Stimulated activated effector memory CD8-positive, alpha-beta T cell treated with anti-CD3 and anti-CD28 coated beads, Interleukin-12 subunit alpha, Interleukin-12 subunit beta, amount 100 ng/mL, for 72 hours (primary cell): Measurements from ENCODE around the gene RNF144B.

Experiments
- ATAC-seq: fragments of 150-1000 bp; cut with Tn5 transposase; 2 replicates; pipeline ENCODE4 v1.10.0; 2021
- DNase-seq, 2 donors: peaks; one replicate each; pipeline ENCODE4 v3.0.0; 2021 to 2022; ENCODE audit warnings: low spot score in 2 of 2
- H3K27ac Mint-ChIP-seq: one replicate; pipeline ENCODE4 v1.8.0; 2022; ENCODE audit warnings: mild to moderate bottlenecking, mixed read lengths
- H3K36me3 Mint-ChIP-seq: one replicate; pipeline ENCODE4 v1.8.0; 2022; ENCODE audit warnings: mild to moderate bottlenecking, mixed read lengths
- H3K4me1 Mint-ChIP-seq: one replicate; pipeline ENCODE4 v1.8.0; 2022; ENCODE audit warnings: mixed read lengths
- H3K4me3 Mint-ChIP-seq: one replicate; pipeline ENCODE4 v1.8.0; 2022; ENCODE audit warnings: mild to moderate bottlenecking, mixed read lengths
- H3K9me3 Mint-ChIP-seq: one replicate; pipeline ENCODE4 v1.8.0; 2022; ENCODE audit warnings: mixed read lengths

RNF144B gene

GRCh38 chr6:18467741-18468502 lies 80.8 kb downstream of the RNF144B start:
- ATAC-seq: no peak
- Mint-ChIP-seq H3K27ac (no peak overlapping the region), H3K36me3 (no peaks in the 10 kb centered on the region), H3K4me1 (no peaks in the 10 kb centered on the region), H3K9me3 (no peaks in the 10 kb centered on the region), H3K4me3 (no peak overlapping the region)
- DNase-seq: no peak

GRCh38 chr6:18468503-18468843 lies 81.3 kb downstream of the RNF144B start:
- DNase-seq (no peak), ATAC-seq (no peak)
- H3K4me1 Mint-ChIP-seq: no peaks in the 10 kb centered on the region
- H3K4me3 Mint-ChIP-seq: no peak overlapping the region
- no peaks in the 10 kb centered on the region for H3K36me3 Mint-ChIP-seq
- H3K9me3 Mint-ChIP-seq: no peaks in the 10 kb centered on the region
- no peak overlapping the region for H3K27ac Mint-ChIP-seq

GRCh38 chr6:18469536-18469935 lies 82.4 kb downstream of the RNF144B start:
- Mint-ChIP-seq H3K9me3 (no peaks in the 10 kb centered on the region), H3K27ac (no peak overlapping the region), H3K36me3 (no peaks in the 10 kb centered on the region), H3K4me3 (no peak overlapping the region), H3K4me1 (no peaks in the 10 kb centered on the region)
- DNase-seq (no peak), ATAC-seq (no peak)

- Mint-ChIP-seq H3K9me3 (no peaks in the 10 kb centered on the region), H3K4me3 (no peak overlapping the region), H3K4me1 (no peaks in the 10 kb centered on the region), H3K36me3 (no peaks in the 10 kb centered on the region), H3K27ac (no peak overlapping the region)
- DNase-seq (no peak), ATAC-seq (no peak)
Measured at GRCh38 chr6:18471232-18471964, 84.2 kb downstream of the RNF144B start.

GRCh38 chr6:18472941-18473340 lies 85.8 kb downstream of the RNF144B start:
- Mint-ChIP-seq H3K4me3 (no peak overlapping the region), H3K36me3 (no peaks in the 10 kb centered on the region), H3K4me1 (no peaks in the 10 kb centered on the region), H3K27ac (no peak overlapping the region), H3K9me3 (no peaks in the 10 kb centered on the region)
- ATAC-seq (no peak), DNase-seq (no peak)

GRCh38 chr6:18473755-18474154 lies 86.6 kb downstream of the RNF144B start:
- H3K9me3 Mint-ChIP-seq: no peaks in the 10 kb centered on the region
- no peak for ATAC-seq
- no peak overlapping the region for H3K27ac Mint-ChIP-seq

DNA sequence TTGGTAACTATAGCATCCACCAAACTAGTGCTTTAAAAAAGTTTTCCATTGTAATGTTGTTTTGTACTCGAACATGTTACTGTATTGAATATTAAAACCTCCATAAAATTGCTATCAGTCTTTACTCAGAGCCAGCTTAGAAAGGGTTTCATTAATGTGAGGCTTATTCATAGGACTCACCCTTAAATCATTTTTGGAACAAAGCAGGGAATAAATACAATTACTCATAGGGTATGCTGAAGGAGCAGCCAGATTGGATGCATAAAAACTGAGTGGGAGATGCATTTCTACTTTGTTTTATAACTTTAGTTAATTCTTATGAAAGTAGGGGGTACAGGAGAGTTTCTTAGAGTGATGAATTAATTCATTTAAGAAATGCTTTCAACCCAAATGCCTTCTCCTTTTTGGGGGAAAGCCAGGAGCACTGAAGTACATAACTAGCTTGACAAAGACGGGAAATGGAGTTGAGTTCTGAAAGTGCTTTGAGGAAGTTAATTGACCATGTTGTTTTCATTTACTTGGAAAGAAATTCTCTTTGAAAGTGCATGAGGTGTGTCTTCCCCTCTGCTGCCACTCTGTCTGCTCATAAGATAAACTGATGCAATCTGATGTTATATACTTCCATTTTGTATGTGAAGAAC lies 90.3 kb downstream of the RNF144B start:
- no peak for ATAC-seq
- Mint-ChIP-seq H3K9me3 (no peaks in the 10 kb centered on the region), H3K36me3 (no peaks in the 10 kb centered on the region), H3K4me3 (no peak overlapping the region), H3K27ac (no peak overlapping the region), H3K4me1 (no peaks in the 10 kb centered on the region)
- DNase-seq: no peak

More at GRCh38 chr6:18473755-18474154, 86.6 kb downstream of the RNF144B start:
- Mint-ChIP-seq H3K4me3 (no peak overlapping the region), H3K4me1 (no peaks in the 10 kb centered on the region), H3K36me3 (no peaks in the 10 kb centered on the region)
- DNase-seq: no peak

DNA sequence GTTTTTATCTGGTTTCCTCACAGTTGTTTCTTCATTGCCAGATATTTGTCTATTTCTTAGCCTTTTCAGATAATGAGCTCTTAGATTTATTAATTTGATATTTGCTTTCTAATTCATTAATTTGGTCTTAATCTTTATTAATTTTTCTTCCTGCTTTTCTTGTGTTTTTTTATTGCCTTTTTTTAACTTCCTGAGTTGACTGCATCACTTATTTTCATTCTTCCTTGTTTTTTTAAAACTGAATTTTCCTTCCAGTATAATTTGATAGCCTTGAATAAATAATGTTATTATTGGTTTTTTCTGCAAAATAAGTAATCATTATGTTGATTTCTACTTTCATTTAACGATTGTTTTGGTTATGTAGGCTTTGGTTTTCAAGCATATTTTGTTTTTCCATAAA lies 91.5 kb downstream of the RNF144B start:
- H3K27ac Mint-ChIP-seq: no peak overlapping the region
- no peaks in the 10 kb centered on the region for H3K9me3 Mint-ChIP-seq
- no peak for DNase-seq
- H3K36me3 Mint-ChIP-seq: no peaks in the 10 kb centered on the region
- no peak overlapping the region for H3K4me3 Mint-ChIP-seq
- no peaks in the 10 kb centered on the region for H3K4me1 Mint-ChIP-seq
- ATAC-seq: no peak

GRCh38 chr6:18481870-18482269 lies 94.7 kb downstream of the RNF144B start:
- Mint-ChIP-seq H3K36me3 (no peaks in the 10 kb centered on the region), H3K4me1 (peaks cover 6% of the 10 kb centered on the region), H3K4me3 (no peak overlapping the region), H3K9me3 (no peaks in the 10 kb centered on the region), H3K27ac (no peak overlapping the region)
- DNase-seq (no peak), ATAC-seq (no peak)

GRCh38 chr6:18485660-18486435 lies 98.7 kb downstream of the RNF144B start:
- no peaks in the 10 kb centered on the region for H3K36me3 Mint-ChIP-seq
- peak; percentile 70 for ATAC-seq

GRCh38 chr6:18488004-18488403 lies 100.9 kb downstream of the RNF144B start:
- H3K4me3 Mint-ChIP-seq: no peak overlapping the region
- H3K27ac Mint-ChIP-seq: no peak overlapping the region
- H3K36me3 Mint-ChIP-seq: no peaks in the 10 kb centered on the region
- ATAC-seq (no peak), DNase-seq (no peak)
- peaks cover 6% of the 10 kb centered on the region for H3K4me1 Mint-ChIP-seq
- no peaks in the 10 kb centered on the region for H3K9me3 Mint-ChIP-seq

More at GRCh38 chr6:18485660-18486435, 98.7 kb downstream of the RNF144B start:
- Mint-ChIP-seq H3K27ac (no peak overlapping the region), H3K4me3 (no peak overlapping the region), H3K4me1 (peaks cover 6% of the 10 kb centered on the region), H3K9me3 (no peaks in the 10 kb centered on the region)
- no peak for DNase-seq

DNA sequence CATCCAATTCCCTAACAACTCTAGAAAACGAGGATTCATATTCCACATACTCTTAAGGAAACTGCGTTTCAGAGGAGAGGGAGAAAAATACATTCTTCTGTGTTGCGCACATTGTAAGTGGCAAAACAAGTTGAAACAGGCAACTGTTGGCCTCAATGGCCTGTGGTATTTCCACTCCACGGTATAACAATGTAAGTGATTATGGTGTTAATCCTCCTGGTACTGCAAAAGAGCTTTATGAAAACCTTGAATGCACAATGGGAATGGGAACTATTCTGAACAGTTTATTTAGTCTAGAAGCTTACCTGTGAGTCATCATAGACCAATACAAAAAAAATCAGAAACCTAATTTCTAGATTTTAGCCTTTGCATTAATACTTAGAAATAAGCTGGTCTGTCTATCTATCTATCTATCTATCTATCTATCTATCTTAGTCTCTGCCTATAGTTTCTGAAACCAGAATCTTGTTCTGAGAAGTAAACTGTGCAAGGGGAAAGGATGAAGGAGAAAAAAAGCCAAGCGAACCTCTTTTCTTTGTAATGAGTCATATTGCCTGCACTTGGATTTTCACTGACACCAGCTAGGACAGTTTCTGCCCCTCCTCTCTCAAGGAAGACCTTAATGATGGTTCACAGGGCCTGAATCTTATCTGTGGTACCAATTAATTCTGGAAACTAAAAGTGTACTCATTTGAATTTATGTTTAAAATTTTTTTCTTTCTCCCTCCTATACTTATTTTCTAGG lies 101.5 kb downstream of the RNF144B start:
- no peaks in the 10 kb centered on the region for H3K36me3 Mint-ChIP-seq
- H3K27ac Mint-ChIP-seq: no peak overlapping the region
- DNase-seq: no peak
- H3K4me1 Mint-ChIP-seq: peaks cover 6% of the 10 kb centered on the region
- ATAC-seq: no peak
- no peaks in the 10 kb centered on the region for H3K9me3 Mint-ChIP-seq
- H3K4me3 Mint-ChIP-seq: no peak overlapping the region

DNA sequence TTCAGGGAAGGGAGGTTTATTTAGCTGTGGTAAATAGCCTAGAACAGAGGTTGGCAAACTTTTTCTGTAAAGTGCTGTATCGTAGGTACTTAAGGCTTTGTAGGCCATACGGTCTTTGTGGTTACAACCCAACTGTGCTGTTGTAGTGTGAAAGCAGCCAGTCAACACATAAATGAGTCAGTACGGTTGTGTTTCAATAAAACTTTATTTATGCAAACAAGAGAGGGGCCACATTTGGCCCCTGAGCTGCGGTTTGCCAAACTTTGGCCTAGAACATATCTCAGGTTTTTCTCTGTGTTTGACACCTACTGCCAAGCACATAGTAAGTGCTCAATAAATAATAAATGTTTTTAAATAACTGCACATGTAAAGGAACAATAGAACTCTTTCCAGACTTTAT lies 102.2 kb downstream of the RNF144B start:
- ATAC-seq: no peak
- H3K4me1 Mint-ChIP-seq: peaks cover 6% of the 10 kb centered on the region
- H3K27ac Mint-ChIP-seq: no peak overlapping the region
- H3K36me3 Mint-ChIP-seq: no peaks in the 10 kb centered on the region
- no peaks in the 10 kb centered on the region for H3K9me3 Mint-ChIP-seq
- H3K4me3 Mint-ChIP-seq: no peak overlapping the region
- DNase-seq: no peak

DNA sequence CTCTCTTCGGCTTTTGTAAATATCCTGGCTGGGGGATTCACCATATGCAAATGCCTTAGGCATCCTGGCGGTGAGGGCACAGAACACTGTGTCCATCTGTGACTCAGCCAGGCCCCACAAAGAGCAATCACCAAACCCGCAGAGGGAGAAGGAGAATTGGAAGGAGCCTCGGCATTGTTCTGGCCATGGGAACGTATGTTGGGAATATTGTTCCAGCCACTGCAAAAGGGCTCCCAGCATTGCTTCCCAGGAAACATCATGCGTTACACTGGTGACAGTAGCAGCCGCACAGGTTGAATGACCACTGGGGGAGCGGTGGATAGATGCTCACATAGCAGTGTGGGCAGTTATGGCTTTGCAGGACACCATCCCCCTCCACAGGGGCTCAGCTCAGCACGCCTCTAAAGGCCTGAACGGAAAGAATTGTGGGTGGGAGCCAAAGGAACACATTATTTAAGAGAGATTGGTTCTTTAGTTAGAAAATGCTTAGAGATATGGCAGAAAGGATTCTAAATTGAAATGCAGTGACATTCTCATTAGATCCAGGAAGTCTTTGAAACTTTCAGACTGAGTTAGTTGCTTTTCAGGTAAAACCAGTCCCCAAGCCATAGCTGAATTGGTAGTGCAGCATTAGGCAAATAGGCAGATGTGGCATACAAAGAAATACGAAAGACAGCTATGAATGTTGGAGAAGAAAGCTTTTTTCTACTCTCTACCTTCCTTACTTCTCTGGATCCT lies 104.3 kb downstream of the RNF144B start:
- no peak overlapping the region for H3K27ac Mint-ChIP-seq
- no peak overlapping the region for H3K4me3 Mint-ChIP-seq
- DNase-seq (no peak), ATAC-seq (no peak)
- H3K4me1 Mint-ChIP-seq: no peaks in the 10 kb centered on the region
- H3K36me3 Mint-ChIP-seq: no peaks in the 10 kb centered on the region
- no peaks in the 10 kb centered on the region for H3K9me3 Mint-ChIP-seq
